Psoas muscle (tissue), 8 donors: ENCODE measurements around the gene GNG8. TPM values are rescaled to one million over a fixed set of nuclear protein-coding genes. Genes with fewer than 3 reads are reported as not detected.
A peak's percentile ranks its signal among the peaks of the same experiment; 100 is the strongest.

Experiments used
- ATAC-seq, 4 donors: fragments of 200-7000 bp; cut with Tn5 transposase; one replicate each; pipeline ENCODE4 v1.9.1; 2020; ENCODE audit warnings: moderate library complexity in 3 of 4, mild to moderate bottlenecking in 2 of 4
- DNase-seq, 2 donors: peaks; one replicate each; pipeline ENCODE4 v3.0.0-alpha.2; 2020
- H3K27ac ChIP-seq: fragments of 200-600 bp; one replicate; pipeline ENCODE4 v1.8.0; 2022
- H3K27me3 ChIP-seq, 3 donors: fragments of 200-600 bp in 1 of 3; one replicate each; pipeline versions ENCODE4 v1.6.1 to v1.8.0; 2013 to 2022; ENCODE audit warnings: low read length in 2 of 3, mild to moderate bottlenecking in 2 of 3, moderate library complexity in 1 of 3; ENCODE audit not compliant: insufficient read depth in 3 of 3
- H3K36me3 ChIP-seq, 2 donors: fragments of 200-600 bp in 1 of 2; one replicate each; pipeline versions ENCODE4 v1.6.1 to v1.8.0; 2013 to 2022; ENCODE audit warnings: low read depth in 1 of 2, mild to moderate bottlenecking in 1 of 2, moderate library complexity in 1 of 2; ENCODE audit not compliant: insufficient read depth in 1 of 2
- H3K4me1 ChIP-seq: fragments of 200-600 bp; one replicate; pipeline ENCODE4 v1.8.0; 2022
- H3K4me3 ChIP-seq: fragments of 200-600 bp; one replicate; pipeline ENCODE4 v1.8.0; 2022; ENCODE audit warnings: mild to moderate bottlenecking
- H3K9me3 ChIP-seq: fragments of 200-600 bp; one replicate; pipeline ENCODE4 v1.8.0; 2022
- WGBS, 3 donors: extraction: QIAGEN DNeasy Blood & Tissue Kit; methylation state at CpG; one replicate each; pipeline versions ENCODE4 v1.1.6 to v1.1.7; 2013; 5-methylcytosine and 5-hydroxymethylcytosine counted together
- intact Hi-C, 2 donors: fragments of 100-400 bp; cut with DNase I; formaldehyde crosslinking; loops; one replicate each; pipeline versions ENCODE4 v1.11.0 to v1.14.2; 2022
- polyA plus RNA-seq, 3 donors: library from polyadenylated mRNA; stranded (reverse); fragments of 200-250 nt; gene quantifications; one replicate each; pipeline ENCODE4 v1.2.3, GENCODE V29; 2013
- total RNA-seq, 4 donors: library from RNA; stranded (reverse); fragmentation: NEBNext Ultra II Directional in 2 of 4; extraction: Animal tissue kit (Norgen Biotek cat#: 25700) in 2 of 4; gene quantifications; one replicate each; pipeline versions ENCODE4 v1.2.1 to v1.2.4, GENCODE V29; 2021 to 2023
- TF ChIP-seq, protein P1 (sequence below): fragments of 200-600 bp; IDR thresholded peaks from one replicate; pipeline ENCODE4 v1.8.0; 2022; ENCODE audit warnings: antibody characterized with exemption
- donor health status: healthy with polysubstance abuse.
- donor health status: DM: no; HTN: no; CAD: no; lungs with moderate emphysema.
- donor health status: Bipolar disorder and iron deficiency.
- donor health status: healthy.
- donor health status: DM: yes; HTN: yes; CAD: no.
- donor health status: DM: no; HTN: no; CAD: no.
- donor health status: DM: no; HTN: no; CAD: no.
- donor health status: DM: yes; HTN: yes; CAD: no.

The GNG8 gene
- total and polyA plus RNA-seq, 7 donors: not detected

DNA sequence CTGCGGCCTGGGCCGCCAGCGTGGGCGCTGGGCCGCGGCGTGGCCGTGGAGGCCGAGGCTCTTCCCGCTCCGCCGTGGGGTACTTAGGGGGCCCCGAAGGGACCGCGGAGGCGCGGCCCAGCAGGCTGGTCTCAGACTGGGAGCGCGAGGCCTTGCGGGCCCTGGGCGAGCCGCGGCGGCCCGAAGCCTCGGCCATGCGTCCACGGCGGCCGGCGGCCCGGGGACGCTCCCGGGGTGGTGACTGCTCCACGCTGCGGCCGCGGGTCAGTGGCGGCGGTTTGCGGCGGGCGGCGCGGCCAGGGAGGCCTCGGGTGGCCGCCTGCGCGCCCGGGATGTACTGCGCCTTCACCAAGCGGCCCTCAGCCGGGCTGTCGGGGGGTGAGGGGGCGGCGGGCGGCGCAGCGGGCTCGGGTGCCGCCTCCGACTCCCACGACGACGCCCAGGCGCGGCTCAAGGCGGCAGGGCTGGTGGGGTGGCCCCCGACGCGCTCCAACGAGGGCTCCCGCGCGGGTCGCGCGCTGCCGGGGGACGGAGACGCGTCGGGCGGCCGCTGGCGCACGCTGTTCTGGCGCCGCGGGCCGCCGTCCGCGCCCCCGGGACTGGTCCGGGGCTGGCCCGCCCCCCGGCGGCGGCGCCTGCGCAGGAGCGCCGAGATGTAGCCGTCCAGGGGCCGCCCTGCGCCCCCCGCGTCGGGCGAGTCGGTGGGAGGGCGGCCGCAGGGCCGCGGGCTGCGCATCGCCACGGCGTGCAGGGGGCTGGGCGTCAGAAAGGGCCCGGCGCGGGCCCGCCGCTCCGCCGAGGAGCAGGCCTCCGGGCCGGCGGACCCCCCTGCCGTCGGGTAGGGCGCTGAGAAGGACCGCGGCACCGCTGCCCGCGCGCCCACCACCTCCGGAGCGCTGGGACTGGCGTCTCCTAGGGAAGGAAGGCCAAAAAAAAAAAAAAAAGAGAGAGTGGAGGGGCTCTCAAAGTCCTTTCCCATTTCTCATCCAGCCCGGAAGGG lies 13.3 kb upstream of the GNG8 start:
- TF ChIP-seq, protein P1, sequence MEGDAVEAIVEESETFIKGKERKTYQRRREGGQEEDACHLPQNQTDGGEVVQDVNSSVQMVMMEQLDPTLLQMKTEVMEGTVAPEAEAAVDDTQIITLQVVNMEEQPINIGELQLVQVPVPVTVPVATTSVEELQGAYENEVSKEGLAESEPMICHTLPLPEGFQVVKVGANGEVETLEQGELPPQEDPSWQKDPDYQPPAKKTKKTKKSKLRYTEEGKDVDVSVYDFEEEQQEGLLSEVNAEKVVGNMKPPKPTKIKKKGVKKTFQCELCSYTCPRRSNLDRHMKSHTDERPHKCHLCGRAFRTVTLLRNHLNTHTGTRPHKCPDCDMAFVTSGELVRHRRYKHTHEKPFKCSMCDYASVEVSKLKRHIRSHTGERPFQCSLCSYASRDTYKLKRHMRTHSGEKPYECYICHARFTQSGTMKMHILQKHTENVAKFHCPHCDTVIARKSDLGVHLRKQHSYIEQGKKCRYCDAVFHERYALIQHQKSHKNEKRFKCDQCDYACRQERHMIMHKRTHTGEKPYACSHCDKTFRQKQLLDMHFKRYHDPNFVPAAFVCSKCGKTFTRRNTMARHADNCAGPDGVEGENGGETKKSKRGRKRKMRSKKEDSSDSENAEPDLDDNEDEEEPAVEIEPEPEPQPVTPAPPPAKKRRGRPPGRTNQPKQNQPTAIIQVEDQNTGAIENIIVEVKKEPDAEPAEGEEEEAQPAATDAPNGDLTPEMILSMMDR: no peak
- Histone ChIP-seq H3K9me3 (no peaks in the 10 kb centered on the region), H3K4me1 (no peaks in the 10 kb centered on the region), H3K27ac (no peak overlapping the region), H3K4me3 (no peak overlapping the region), H3K27me3 (peaks cover 2 to 64% (median 28%) of the 10 kb centered on the region in 3 donors), H3K36me3 (no peaks in the 10 kb centered on the region)
- ATAC-seq (no peak), DNase-seq (peak in 1 of 2 donors; percentile 19)
- 19 to 26% (median 25%) methylated on average over 81 to 144 of the region's 144 CpGs for WGBS, 3 donors
- intact Hi-C loops: no loop called here

DNA sequence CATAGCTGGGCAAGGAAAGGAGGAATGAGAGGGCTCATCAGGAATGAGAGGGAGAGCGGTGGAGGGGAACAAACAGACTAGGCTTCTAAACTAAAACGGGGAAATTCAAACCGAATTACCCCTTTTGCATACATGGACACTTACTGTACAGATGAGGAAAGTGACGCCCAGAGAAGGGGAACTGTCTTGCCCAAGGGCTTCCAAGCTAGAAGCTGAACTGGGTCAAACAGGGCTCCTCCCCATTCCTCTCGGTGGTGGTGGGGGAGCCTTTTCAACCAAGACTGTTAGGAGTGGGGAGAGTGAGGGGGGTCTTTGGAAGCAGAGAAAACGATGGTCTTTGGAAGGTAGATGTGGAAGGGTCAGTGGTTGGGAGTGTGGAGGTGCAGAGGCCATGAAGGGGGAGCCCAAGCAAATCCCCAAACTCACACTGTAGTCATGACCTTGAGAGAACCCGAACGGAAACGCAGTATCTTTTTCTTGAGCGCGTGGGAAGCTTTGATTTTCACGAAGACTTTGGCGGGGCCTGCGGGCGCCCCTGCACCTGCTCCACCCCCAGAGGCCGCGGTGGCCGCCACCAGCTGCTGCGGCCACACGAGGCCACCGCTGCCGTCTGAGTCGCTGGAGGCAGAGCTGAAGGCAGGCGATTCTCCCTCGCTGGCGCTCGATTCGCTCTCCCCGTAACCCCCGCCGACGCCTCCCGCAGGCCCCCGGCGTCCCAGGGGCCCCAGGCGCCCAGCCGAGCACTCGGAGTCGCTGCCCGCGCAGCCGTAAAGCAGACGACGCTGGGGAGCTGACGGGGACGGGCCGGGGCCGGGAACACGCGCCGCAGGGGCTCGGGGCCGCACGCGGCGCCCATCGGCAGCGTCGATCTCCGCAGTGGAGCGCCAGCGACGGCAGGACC lies 12.3 kb upstream of the GNG8 start:
- Histone ChIP-seq H3K27ac (no peak overlapping the region), H3K27me3 (peaks cover 2 to 62% (median 26%) of the 10 kb centered on the region in 3 donors), H3K9me3 (no peaks in the 10 kb centered on the region), H3K4me3 (no peak overlapping the region), H3K36me3 (no peaks in the 10 kb centered on the region), H3K4me1 (no peaks in the 10 kb centered on the region)
- ATAC-seq (no peak), DNase-seq (peak in 1 of 2 donors; percentile 23)
- 24 to 33% (median 26%) methylated on average over 36 to 63 of the region's 63 CpGs for WGBS, 3 donors
- intact Hi-C loops: no loop called here
- TF ChIP-seq, protein P1: no peak

DNA sequence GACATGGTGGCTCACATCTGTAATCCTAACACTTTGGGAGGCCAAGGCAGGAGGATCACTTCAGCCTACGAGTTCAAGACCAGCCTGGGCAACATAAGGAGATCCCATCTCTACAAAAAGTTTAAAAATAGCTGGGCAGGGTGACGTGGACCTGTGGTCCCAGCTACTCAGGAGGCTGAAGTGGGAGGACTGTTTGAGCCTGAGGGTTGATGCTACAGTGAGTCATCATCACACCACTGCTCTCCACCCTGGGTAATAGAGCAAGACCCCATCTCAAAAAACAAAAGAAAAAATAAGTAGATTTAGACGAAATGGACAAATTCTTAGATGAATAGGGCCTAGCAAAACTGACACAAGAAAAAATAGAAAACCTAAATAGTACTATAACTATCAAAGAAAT lies 10.4 kb upstream of the GNG8 start:
- H3K36me3 ChIP-seq: no peaks in the 10 kb centered on the region
- peaks cover 2 to 62% (median 23%) of the 10 kb centered on the region in 3 donors for H3K27me3 ChIP-seq
- no peaks in the 10 kb centered on the region for H3K9me3 ChIP-seq
- H3K4me1 ChIP-seq: no peaks in the 10 kb centered on the region
- TF ChIP-seq, protein P1: no peak
- H3K27ac ChIP-seq: no peak overlapping the region
- DNase-seq: peak in 1 of 2 donors; percentile 8
- 82 to 87% (median 87%) methylated on average over 3 of the region's 3 CpGs for WGBS, 3 donors
- intact Hi-C loops: no loop called here
- H3K4me3 ChIP-seq: no peak overlapping the region
- ATAC-seq: no peak

DNA sequence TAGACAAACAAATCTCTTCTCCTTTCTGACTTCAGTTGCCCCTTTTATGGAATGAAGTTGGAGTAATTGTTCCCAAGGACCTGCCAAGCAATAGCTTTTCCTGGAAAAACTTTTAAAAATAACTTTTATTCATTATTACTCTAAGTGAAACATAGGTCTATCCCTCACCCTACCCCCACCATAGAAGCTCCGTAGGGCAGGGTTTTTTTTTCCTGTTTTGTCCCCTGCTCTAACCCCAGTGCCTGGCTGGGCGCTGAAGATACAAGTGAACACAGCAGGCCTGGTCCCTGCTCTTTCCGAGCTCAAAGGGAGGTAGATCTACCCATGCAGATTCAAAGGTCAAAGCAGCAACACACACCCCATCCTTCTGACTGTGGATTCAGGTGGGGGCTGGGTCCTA lies 8.7 kb upstream of the GNG8 start:
- Histone ChIP-seq H3K36me3 (no peaks in the 10 kb centered on the region), H3K9me3 (no peaks in the 10 kb centered on the region), H3K4me3 (no peak overlapping the region), H3K4me1 (peaks cover 1% of the 10 kb centered on the region), H3K27ac (no peak overlapping the region), H3K27me3 (peaks cover 2 to 68% (median 20%) of the 10 kb centered on the region in 3 donors)
- peak in 1 of 2 donors; percentile 8 for DNase-seq
- WGBS, 3 donors: 45 to 54% (median 53%) methylated on average over 3 of the region's 3 CpGs
- no peak for ATAC-seq
- intact Hi-C loops: no loop called here
- TF ChIP-seq, protein P1: no peak
